ENCODE data around the gene SH3BP2.

The SH3BP2 gene, protein sequence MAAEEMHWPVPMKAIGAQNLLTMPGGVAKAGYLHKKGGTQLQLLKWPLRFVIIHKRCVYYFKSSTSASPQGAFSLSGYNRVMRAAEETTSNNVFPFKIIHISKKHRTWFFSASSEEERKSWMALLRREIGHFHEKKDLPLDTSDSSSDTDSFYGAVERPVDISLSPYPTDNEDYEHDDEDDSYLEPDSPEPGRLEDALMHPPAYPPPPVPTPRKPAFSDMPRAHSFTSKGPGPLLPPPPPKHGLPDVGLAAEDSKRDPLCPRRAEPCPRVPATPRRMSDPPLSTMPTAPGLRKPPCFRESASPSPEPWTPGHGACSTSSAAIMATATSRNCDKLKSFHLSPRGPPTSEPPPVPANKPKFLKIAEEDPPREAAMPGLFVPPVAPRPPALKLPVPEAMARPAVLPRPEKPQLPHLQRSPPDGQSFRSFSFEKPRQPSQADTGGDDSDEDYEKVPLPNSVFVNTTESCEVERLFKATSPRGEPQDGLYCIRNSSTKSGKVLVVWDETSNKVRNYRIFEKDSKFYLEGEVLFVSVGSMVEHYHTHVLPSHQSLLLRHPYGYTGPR

DNA sequence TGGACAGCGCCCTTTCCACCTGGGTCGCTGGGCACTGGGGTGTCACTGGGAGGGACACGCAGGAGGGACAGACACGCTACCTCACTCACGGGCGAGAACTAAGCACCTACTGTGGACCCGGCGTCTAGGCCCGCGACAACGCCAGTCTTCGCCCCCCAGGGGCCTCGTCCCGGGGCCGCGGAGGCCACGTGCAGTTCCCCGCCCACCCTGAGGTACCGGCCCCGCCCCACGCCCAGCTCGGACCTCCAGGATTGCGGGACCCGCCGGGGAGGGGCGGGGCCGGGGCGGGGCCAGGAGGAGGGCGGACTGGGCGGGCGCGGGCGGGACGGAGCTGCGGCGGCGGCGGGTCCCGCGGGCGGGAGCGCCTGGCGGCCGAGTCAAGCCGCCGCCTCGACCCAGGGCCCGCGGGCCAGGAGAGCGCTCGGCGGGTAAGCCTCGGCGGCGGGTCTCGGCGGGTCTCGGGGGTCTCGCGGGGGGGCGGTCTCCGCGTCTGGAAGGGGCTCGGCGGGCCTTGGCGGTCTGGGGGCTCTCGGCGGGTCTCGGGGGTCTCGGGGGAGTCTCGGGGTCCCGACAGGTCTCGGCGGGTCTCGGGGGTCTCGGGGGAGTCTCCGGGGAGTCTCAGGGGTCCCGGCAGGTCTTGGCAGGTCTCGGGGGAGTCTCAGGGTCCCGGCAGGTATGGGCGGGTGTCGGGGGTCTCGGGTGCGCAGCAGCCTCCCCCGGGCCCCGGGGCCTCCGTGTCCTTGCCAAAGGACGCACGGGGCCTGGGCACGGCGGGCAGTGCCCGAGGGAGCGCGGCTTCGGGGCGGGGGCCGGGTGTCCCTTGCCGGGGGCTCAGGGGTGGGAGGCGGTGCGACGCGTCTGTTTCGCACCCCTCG, at the start of gene SH3BP2:
Gene SH3BP2 (plus strand): TSS at position 375 of the 875 bp plus-strand sequence. CDS start 27,533 bp downstream, outside the sequence.
- H3K4me3 ChIP-seq (ENCODE audit: low read depth, low read length), result peak within 1 kb of the TSS; percentile 47

DNA sequence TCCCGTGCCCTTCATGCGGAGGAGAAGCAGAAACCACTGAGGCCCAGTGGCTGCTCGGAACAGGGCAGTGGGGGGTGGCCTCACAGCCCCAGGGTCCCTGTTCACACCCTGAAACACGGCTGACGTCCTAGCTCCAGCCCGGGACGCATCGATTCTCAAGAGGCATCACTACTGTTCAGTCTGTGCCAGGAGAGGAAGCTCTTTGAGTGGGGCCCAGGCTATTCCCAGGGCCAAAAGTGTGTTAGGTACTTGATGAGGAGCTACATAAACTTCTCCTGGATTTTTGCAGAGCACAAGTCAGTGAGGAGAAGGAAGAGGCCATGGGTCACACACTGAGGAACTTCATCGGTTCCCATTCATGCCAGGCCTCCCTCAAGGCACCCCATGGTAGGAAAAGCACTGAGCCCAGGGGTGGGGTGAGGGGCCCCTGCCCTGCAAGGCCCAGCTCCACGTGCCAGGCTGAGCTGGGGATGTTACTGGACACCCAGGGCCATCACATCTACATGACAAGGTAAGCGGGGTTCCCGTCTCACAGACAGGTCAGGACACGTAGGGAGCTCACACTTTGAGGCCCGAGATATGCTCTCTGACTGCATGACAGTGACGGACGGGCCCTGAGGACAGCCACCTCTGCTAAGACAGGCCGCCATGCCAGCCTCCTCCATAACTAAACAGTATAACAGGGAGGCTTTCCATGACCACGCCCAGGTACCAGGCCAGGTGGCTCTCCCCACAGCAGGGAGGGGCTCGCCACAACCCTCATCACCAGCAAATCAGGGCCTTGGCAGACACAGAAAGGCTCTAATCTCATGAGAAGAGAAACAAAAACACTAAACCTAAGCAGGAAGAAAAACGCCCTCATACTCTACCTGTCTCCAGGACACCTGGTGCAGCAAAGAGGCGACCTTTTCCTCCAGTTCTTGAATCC, 49.1 kb upstream of the SH3BP2 start:
- H3K4me3 ChIP-seq (ENCODE audit: low read depth, low read length), result no peak overlapping the region

DNA sequence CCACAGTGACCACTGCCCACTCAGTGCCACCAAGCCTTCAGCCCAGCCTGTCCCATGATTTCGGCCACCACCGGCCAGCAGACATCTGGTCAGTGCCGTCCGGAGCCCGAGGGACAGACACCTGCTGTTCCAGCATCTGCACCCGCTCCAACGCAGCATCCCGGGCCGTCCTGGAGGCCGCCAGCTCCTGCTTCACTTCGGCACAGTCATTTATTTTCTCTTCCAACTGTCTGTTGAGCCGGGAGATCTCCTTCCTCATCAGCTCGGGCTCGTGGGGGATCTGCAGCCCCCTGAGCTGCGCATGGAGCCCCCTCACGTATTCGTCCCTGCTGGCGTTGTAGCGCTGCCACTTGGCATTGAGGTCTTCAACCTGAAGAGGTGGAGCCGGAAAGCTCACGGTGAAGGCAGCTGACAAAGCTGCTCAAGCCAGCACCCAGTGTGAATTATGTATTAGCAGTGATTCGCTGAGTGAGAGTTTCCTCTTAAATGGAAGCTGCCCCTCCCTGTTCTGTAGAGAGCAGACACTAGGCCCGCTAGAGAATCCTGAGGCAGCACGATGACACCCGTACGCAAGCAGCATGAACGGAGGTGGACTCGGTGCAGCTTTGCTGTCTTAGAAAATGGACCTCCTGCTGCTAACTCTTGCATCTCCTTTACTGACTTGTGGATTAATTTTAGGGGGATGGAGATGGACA, 48.2 kb upstream of the SH3BP2 start:
- no peak overlapping the region for H3K4me3 ChIP-seq (ENCODE audit: low read depth, low read length)

DNA sequence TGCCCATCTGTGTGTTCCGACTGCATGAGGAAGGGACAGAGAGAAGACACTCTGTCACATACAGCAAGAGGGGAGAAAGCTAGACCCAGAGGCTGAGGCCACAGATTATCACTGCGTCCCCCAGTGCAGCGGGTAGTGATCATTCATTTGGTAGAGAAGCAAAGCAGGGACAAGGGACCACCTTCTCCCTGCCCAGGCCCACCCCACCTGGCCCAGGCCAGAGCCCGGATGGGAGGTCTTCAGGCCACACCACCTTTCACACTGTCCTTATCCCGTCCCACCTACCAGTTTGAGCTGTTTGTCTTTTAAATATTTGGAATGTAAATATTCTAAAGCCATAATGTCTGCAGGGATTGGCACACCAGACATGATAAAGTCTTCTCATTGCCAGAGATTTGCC, 47.4 kb upstream of the SH3BP2 start:
- no peak overlapping the region for H3K4me3 ChIP-seq (ENCODE audit: low read depth, low read length)

DNA sequence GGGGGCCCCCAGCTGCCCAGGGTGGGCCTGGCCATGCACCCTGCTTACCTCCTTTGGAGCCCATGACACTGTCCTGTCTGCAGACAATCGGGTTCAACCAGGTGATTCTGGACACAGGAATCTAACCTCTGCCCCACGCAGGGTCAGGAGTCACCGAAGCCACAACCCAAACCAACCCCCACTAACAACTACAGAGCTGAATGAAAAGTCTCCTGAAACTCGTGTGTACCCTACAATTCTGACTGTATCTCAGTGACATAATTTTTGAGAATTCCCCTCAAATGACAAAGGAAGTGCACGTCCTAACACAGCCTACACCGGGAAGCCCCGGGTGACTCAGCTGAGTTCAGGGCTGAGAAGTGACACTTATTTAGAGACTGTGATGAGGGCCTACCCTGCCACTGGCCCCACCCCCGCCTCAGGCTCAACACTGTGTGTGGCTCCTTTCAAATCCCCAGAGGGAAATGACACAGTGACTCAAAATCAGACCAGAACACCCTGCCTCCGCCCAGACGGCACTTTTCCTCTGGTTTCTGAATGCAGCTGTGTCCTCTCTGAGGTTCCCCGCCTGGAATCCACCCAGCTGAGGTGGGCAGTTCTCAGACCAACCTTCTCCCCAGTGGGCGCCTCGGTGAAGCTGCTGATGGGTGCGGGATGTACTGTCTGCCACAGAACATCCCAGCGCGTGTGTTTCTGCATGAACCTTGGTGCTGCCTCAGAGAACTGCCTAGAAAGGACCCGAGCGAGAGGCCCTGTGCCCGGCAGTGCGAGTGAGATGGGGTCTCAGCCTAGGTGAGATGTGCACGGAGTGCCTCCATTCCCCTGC, 46.7 kb upstream of the SH3BP2 start:
- no peak overlapping the region for H3K4me3 ChIP-seq (ENCODE audit: low read depth, low read length)

DNA sequence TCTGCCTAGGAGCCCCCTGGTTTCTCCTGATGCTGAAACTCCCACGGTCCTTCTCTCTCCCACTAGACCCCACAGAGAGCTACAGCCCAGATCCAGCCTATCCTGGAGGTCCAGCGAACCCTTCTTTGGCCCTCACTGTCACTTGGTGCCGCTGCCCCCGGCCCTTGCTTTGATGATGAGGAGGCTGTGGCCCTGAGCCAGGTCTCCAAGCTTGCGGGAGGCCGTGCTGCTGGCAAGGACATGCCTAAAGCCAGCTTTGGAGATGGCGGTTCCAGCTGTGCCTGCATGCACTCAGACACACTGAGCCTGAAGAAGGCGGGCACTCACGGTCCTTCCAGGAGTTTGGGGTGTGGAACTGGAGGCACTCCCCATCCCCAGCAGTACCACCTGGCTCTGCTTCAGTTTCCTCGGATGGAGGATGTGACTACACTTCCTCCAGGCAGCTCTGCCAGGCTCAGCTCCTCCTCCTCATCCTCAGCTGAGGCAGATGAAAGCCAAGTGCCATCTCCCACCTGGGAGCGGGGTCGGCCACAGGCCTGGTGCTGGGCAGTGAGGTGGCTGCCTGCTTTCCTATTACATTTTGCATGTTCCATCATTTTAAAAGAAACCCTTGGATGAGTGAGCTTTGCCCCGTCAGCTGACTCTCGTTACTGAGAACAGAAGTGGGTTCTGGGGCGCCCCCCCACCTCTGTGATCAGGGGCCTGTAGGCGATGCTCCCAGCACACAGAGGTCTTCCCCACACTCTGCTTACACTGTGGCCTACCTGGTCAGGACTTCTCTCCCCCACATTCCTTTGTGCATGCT, 45.8 kb upstream of the SH3BP2 start:
- H3K4me3 ChIP-seq (ENCODE audit: low read depth, low read length), result no peak overlapping the region

DNA sequence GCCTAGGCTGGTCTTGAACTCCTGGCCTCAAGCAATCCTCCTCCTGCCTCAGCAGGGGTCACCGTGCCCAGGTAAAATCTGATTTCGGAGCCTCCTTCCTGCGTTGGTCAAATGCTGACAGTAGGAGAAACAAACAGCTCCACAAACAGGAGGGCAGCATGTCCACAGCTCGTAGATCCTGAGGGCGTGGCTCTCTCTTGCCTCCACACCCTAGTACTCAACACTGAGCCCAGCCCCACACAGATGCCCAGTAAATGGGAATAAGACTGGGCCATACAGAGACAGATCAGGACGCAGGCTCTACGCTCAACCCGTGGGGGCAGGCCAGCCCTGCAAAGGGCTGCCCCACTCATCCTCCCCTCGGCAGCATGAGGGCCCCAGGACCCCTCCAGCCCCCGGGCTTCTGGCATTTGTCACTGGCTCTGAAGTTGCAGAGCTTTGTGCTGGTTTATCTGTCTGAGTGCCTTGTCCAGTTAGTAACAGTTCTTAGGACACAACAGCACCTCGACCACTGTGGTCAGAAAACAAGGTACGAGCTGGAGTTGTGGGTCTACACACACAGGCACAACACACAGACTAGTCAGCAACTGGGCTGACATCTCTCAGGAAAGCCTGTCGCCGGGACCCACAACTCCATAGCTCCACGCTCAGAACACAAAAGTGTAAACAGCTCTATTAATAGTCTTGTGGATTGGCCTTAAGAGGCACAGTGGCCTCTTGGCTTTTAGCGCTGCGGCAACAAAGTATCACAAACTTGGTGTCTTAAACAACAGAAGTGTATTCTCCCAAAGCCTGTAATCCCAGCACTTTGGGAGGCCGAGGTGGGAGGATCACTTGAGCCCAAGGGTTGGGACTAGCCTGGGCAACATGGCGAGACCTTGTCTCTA, 41.9 kb upstream of the SH3BP2 start:
- H3K4me3 ChIP-seq (ENCODE audit: low read depth, low read length), result no peak overlapping the region

DNA sequence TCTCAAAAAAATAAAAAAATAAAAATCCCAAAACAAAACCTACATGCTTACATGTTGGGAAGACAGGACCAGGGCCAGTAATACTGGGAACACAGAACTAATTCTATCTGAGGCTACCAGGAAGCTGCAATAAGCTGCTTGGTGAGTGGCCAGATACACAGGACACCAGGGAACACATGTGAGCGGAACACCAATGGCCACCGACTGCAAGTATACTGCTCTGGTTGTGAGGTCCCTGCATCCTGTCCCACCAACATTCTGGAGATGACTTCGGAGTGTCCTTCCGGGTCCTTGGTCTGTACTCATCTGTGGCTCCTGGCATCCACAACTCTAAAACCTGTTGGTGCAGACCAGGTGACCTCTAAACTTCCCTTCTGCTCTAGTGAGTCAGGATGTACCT, 39.4 kb upstream of the SH3BP2 start:
- H3K4me3 ChIP-seq (ENCODE audit: low read depth, low read length), result no peak overlapping the region

DNA sequence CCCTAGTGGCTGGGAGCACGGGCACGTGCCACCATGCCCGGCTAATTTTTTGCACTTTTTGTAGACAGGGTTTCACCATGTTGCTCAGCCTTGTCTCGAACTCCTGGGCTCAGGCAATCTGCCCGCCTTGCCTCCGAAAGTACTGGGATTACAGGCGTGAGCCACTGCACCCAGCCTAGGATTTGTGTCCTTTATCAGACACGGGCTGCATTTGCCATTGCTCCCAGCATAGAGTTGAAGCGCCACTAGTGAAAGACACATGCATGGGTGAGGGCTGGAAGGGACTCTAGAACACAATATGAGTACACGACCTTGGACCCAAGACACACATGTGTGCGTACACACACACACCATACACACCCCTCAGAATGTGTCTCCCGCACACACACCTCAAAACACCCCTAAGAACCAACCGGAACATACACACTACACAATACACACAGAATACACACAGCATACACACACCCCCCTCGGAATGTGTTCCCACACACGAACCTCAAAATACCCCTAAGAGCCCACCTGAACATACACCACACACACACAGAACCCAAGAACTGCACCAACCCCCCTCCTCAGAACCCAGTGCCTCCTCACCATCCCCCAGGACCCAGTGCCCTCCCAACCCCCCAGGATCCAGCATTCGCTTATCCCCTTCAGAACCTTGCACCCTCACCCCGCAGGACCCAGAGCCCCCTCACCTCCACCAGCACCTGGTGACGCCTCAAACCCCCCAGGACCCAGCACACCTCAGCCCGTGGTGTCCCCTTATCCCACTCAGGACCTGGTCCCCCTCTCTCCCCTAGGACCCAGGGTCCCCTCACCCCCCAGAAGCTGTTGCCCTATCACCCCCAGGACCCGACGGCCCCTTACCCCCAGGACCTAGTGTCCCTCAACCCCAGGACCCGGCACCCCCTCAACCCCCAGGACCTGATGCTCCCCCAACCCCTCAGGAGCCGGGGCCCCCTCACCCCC, 37.8 kb upstream of the SH3BP2 start:
- H3K4me3 ChIP-seq (ENCODE audit: low read depth, low read length), result peak overlapping the region; percentile 67

DNA sequence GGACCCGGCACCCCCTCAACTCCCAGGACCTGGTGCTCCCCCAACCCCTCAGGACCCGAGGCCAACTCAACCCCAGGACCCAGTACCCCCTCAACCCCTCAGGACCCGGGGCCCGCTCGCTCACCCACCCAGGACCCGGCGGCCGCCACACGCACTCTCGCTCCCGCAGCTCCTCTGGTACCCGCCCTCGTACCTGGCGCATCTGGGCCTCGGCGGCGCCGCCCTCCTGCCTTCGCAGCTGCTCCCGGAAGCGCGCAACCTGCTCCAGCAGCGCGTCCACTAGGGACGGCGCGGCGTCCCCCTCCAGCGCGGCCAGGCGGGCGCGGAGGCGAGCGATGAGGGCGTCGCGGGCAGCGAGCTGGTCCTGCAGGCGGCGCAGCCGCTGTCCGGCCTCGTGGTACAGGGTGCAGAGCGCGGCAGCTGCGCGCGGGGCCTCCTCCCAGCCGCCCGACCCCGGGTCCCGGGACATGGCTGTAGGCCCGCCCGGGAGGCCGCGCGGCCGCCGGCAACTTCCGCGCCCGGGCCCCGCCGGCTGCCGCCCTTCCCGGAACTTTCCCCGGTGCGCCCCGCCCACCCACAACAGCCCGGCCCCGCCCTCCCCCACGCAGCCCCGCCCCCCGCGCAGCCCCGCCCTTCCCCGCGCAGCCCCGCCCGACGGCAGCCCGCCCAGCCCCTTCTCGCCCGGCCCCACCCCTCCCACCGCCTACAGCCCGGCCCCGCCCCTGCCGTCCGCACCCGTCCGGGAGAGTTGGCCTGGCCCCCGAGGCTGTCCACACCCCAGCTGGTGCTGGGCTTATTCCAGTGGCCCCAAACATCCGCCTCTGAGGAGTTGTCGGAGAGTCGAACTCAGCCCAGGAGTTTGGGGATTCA, 36.8 kb upstream of the SH3BP2 start, which contains the start of gene TNIP2:
Gene TNIP2 (minus strand): TSS at position 516 of the 870 bp plus-strand sequence. CDS start 47 bp downstream, at position 469.
- H3K4me3 ChIP-seq (ENCODE audit: low read depth, low read length), result peak within 1 kb of the TSS; percentile 67

DNA sequence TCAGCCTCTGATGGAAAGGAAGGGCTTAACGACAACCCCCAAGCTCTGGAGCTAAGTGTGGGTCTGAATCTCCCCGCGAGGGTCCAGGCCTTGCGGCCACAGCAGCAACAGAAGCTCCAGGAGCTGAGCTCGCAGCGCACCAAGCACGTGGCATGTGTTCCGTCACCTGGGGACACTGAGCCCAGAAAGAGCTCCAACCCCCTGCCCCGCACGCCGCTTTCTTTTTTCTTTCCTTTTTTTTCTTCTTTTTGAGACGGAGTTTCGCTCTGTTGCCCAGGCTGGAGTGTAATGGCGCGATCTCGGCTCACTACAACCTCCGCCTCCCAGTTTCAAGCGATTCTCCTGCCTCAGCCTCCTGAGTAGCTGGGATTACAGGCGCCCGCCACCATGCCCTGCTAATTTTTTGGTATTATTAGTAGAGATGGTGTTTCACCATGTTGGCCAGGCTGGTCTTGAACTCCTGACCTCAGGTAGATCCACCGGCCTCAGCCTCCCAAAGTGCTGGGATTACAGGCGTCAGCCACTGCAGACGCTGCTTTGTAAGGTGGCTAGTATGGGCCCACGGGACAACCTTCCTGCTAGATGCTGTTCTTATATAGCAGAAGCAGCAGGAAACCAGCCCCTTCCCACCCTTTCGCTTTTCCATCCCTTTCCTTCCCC, 36.1 kb upstream of the SH3BP2 start:
- H3K4me3 ChIP-seq (ENCODE audit: low read depth, low read length), result no peak overlapping the region

DNA sequence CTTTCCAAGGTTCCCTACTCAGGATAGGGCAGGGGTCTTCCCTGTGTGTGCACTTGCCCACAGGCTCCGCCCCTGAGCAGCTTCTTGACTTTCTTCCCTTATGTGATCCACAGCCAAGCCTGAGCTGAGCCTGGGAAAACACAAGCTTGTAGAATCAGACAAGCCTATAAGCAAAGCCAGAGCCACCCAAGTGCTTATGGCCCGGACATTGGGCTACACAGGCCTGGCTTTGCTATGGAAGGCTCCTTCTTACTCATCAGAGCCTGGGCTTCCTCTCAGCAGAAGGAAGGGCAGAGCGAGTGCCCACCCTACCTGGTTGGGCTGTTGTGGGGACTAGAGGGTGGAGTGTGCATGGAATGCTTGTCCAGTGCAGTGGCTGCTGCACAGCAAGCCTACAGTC, 35.5 kb upstream of the SH3BP2 start:
- no peak overlapping the region for H3K4me3 ChIP-seq (ENCODE audit: low read depth, low read length)

DNA sequence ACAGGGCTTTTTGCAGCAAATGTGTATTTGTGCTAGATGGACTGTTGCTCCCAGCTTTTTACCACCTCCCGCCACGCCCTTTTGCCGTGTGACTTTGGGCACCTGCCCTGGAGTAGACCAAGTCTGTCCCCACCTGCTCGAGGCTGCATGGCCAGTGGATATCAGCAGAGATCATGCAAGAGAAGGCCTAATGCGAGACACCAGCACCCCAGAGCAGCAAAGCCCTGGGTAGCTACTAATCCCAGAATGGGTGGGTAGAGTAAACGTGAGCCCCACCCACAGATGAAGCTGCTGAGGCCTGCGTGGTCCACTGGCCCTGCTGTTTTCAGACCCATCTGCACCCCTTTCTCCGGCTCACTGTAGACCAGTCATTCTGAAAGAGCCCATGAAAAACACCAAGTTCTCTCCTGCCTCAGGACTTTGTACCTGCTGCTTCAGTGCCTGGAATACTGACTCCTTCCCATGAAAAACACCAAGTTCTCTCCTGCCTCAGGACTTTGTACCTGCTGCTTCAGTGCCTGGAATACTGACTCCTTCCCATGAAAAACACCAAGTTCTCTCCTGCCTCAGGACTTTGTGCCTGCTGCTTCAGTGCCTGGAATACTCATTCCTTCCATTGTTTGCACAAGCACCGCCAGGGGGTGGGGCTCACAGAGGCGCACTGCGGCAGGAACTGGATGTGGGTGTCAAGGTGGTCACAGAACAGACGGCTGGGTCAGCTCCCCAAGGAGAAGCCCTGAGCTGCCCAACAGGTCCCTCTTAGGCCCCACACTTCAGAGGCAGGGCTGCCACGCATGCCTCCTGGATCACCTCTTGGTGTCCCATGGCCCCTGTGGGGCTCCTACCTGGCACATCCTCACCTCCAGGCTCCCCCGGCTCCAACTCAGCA, 31.6 kb upstream of the SH3BP2 start:
- H3K4me3 ChIP-seq (ENCODE audit: low read depth, low read length), result no peak overlapping the region

DNA sequence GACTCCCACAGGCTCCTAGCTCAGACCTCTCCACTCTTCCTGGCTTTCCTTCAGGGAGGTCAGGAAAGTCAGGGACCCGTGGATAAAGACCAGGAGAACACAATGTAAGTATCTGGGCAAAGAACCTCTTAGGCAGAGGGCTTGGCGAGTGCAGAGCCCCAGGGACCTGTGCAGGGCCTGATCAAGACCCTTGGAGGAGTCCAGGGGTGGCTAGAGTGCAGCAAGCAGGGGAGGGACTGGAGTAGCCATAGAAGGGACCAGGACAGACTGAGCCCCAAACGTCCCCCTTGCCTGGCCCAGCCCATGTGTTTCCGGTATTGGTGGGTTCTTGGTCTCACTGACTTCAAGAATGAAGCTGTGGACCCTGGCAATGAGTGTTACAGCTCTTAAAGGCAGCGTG, 30.8 kb upstream of the SH3BP2 start:
- no peak overlapping the region for H3K4me3 ChIP-seq (ENCODE audit: low read depth, low read length)
